ENCODE data around the gene RPS27A. TPM values are rescaled to one million over a fixed set of nuclear protein-coding genes. Genes with fewer than 3 reads are reported as not detected.
"Not testable (repeated sequence)": the region's sequence is repeated elsewhere in the genome, so short reads cannot be mapped to it uniquely, and the experiment has no call there.

RPS27A gene
- total RNA-seq, 1 experiment from 2014 or later: 1,330 TPM

DNA sequence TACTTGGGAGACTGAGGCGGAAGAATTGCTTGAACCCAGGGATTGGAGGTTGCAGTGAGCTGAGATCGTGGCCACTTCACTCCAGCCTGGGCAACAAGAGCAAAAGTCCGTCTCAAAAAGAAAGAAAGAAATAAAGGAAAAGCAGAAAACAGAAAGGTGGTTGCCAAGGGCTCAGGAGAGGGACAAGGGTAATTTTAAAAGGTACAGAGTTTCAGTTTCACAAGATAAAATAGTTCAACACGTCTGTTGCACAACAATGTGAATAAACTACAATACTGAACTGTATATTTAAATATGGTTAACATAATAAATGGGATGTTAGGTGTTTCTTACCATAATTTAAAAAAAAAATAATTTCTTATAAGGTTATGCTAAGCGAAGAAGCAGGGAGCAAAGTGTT lies 12.9 kb downstream of the RPS27A start:
- Histone ChIP-seq H3K9ac (ENCODE audit: low read length) (no peak overlapping the region), H3K79me2 (ENCODE audit: low read length) (no peaks in the 10 kb centered on the region), H3K4me2 (ENCODE audit: low read length) (no peak overlapping the region), H3K36me3 (ENCODE audit: low read depth, low read length) (peaks cover 43% of the 10 kb centered on the region; the same call in 1 of the 2 replicates), H3K4me3 (ENCODE audit: low read length) (no peak overlapping the region), H3K4me1 (ENCODE audit: insufficient read depth, low read length) (no peaks in the 10 kb centered on the region), H3K27ac (ENCODE audit: low read length) (no peak overlapping the region), H3K9me2 (replicated peaks; ENCODE audit: low read length) (no peaks in the 10 kb centered on the region), H2AFZ (ENCODE audit: low read length) (no peak overlapping the region), H3F3A (ENCODE audit: low read length, unreplicated experiment) (no peaks in the 10 kb centered on the region), H3K9me3 (ENCODE audit: low read length) (no peaks in the 10 kb centered on the region), H4K20me1 (ENCODE audit: low read length) (no peaks in the 10 kb centered on the region), H3K27me3 (ENCODE audit: low read length) (no peaks in the 10 kb centered on the region)
- TF ChIP-seq EZH2phosphoT487 (IDR thresholded peaks at IDR 0.05; ENCODE audit: borderline replicate concordance, low read length): no peak
- no peak for TF ChIP-seq EZH2 (IDR thresholded peaks at IDR 0.05; ENCODE audit: low read length, unreplicated experiment)
- TF ChIP-seq, protein P1, sequence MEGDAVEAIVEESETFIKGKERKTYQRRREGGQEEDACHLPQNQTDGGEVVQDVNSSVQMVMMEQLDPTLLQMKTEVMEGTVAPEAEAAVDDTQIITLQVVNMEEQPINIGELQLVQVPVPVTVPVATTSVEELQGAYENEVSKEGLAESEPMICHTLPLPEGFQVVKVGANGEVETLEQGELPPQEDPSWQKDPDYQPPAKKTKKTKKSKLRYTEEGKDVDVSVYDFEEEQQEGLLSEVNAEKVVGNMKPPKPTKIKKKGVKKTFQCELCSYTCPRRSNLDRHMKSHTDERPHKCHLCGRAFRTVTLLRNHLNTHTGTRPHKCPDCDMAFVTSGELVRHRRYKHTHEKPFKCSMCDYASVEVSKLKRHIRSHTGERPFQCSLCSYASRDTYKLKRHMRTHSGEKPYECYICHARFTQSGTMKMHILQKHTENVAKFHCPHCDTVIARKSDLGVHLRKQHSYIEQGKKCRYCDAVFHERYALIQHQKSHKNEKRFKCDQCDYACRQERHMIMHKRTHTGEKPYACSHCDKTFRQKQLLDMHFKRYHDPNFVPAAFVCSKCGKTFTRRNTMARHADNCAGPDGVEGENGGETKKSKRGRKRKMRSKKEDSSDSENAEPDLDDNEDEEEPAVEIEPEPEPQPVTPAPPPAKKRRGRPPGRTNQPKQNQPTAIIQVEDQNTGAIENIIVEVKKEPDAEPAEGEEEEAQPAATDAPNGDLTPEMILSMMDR (conservative IDR thresholded peaks at IDR 0.05; ENCODE audit: low read depth, low read length): no peak
- ChIA-PET POLR2A (ENCODE audit: unreplicated experiment) (no interaction called here), CTCF (no interaction called here)
- no TSS peak for BruUV-seq (replicated peaks)
- intact Hi-C loops (cut with micrococcal nuclease): no loop called here
- no peak for ATAC-seq
- no peak for DNase-seq

DNA sequence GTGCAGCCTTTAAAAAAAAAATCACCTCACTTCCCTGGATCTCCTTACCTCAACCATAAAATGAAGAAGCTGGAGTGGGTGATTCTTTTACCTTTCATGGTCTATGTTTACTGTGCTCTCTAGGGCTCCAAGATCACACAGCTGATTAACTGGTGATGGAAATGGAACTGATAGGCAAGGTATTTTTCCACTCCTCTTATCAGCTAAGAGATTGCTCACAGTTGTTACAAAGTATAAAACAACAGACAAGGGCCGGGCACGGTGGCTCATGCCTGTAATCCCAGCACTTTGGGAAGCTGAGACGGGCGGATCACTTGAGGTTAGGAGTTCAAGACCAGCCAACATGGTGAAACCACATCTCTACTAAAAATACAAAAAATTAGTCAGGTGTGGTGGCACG lies 14.5 kb downstream of the RPS27A start:
- Histone ChIP-seq H3K27ac (ENCODE audit: low read length) (no peak overlapping the region), H3K9ac (ENCODE audit: low read length) (no peak overlapping the region), H3K36me3 (ENCODE audit: low read depth, low read length) (peaks cover 48% of the 10 kb centered on the region; the same call in 1 of the 2 replicates), H3K79me2 (ENCODE audit: low read length) (no peaks in the 10 kb centered on the region), H4K20me1 (ENCODE audit: low read length) (no peaks in the 10 kb centered on the region), H3K9me3 (ENCODE audit: low read length) (no peaks in the 10 kb centered on the region), H3K9me2 (replicated peaks; ENCODE audit: low read length) (no peaks in the 10 kb centered on the region), H2AFZ (ENCODE audit: low read length) (no peak overlapping the region), H3K4me2 (ENCODE audit: low read length) (no peak overlapping the region), H3K4me1 (ENCODE audit: insufficient read depth, low read length) (no peaks in the 10 kb centered on the region), H3K27me3 (ENCODE audit: low read length) (no peaks in the 10 kb centered on the region), H3K4me3 (ENCODE audit: low read length) (no peak overlapping the region), H3F3A (ENCODE audit: low read length, unreplicated experiment) (no peaks in the 10 kb centered on the region)
- no peak for TF ChIP-seq EZH2 (IDR thresholded peaks at IDR 0.05; ENCODE audit: low read length, unreplicated experiment)
- TF ChIP-seq EZH2phosphoT487 (IDR thresholded peaks at IDR 0.05; ENCODE audit: borderline replicate concordance, low read length): no peak
- TF ChIP-seq, protein P1 (conservative IDR thresholded peaks at IDR 0.05; ENCODE audit: low read depth, low read length): no peak
- BruUV-seq (replicated peaks): no TSS peak
- no peak for DNase-seq
- ATAC-seq: no peak
- ChIA-PET CTCF (no interaction called here), POLR2A (ENCODE audit: unreplicated experiment) (no interaction called here)
- intact Hi-C loops (cut with micrococcal nuclease): no loop called here

DNA sequence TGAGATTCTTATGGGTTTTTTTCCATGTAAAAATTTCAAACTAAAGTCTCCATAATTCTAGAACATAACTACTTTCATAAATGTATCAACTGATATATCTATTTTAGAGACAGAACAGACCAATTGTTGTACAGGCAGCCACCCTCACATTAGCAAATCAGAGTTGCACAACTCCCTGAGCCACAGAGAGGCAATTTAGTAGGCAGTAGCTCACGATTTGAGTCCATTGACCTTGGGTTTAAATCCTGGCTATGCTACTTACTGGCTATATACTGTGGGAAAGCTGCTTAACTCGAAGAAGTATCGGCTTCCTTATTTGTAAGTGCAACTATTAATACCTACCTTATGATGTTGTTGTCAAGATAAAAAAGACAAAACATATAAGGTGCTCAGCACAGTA lies 20.3 kb downstream of the RPS27A start:
- intact Hi-C loops (cut with micrococcal nuclease): no loop called here
- ChIA-PET POLR2A (ENCODE audit: unreplicated experiment) (no interaction called here), CTCF (no interaction called here)
- H4K20me1 ChIP-seq (ENCODE audit: low read length): no peaks in the 10 kb centered on the region
- no peak overlapping the region for H3K4me3 ChIP-seq (ENCODE audit: low read length)
- DNase-seq (no peak), ATAC-seq (no peak)
- H3K4me1 ChIP-seq (ENCODE audit: insufficient read depth, low read length): no peaks in the 10 kb centered on the region
- no peak overlapping the region for H3K9ac ChIP-seq (ENCODE audit: low read length)
- no TSS peak for BruUV-seq (replicated peaks)
- TF ChIP-seq, protein P1 (conservative IDR thresholded peaks at IDR 0.05; ENCODE audit: low read depth, low read length): no peak
- TF ChIP-seq EZH2 (IDR thresholded peaks at IDR 0.05; ENCODE audit: low read length, unreplicated experiment) (no peak), EZH2phosphoT487 (IDR thresholded peaks at IDR 0.05; ENCODE audit: borderline replicate concordance, low read length) (no peak)
- H3K9me2 ChIP-seq (replicated peaks; ENCODE audit: low read length): no peaks in the 10 kb centered on the region
- H3K27ac ChIP-seq (ENCODE audit: low read length): no peak overlapping the region
- peaks cover 44% of the 10 kb centered on the region for H3K36me3 ChIP-seq (ENCODE audit: low read depth, low read length)
- H3K4me2 ChIP-seq (ENCODE audit: low read length): no peak overlapping the region
- H3K9me3 ChIP-seq (ENCODE audit: low read length): no peaks in the 10 kb centered on the region
- no peaks in the 10 kb centered on the region for H3K27me3 ChIP-seq (ENCODE audit: low read length)
- H2AFZ ChIP-seq (ENCODE audit: low read length): no peak overlapping the region
- H3F3A ChIP-seq (ENCODE audit: low read length, unreplicated experiment): no peaks in the 10 kb centered on the region
- no peaks in the 10 kb centered on the region for H3K79me2 ChIP-seq (ENCODE audit: low read length)

DNA sequence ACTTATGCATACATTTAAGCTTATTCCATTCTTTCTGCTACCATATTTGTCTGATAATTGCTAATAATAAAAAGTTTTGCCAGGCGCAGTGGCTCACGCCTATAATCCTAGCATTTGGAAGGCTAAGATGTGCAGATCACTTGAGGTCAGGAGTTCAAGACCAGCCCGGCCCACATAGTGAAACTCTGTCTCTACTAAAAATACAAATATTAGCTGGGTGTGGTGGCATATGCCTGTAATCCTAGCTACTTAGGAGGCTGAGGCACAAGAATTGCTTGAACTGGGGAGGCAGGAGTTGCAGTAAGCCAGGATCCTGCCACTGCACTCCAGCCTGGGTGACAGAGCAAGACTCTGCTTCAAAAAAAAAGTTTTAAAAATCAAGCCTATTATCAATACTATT lies 27.1 kb downstream of the RPS27A start:
- H3K9me3 ChIP-seq (ENCODE audit: low read length); H3K4me1 ChIP-seq (ENCODE audit: insufficient read depth, low read length); BruUV-seq (replicated peaks); intact Hi-C loops (cut with micrococcal nuclease); H3K4me3 ChIP-seq (ENCODE audit: low read length); H3F3A ChIP-seq (ENCODE audit: low read length, unreplicated experiment); H4K20me1 ChIP-seq (ENCODE audit: low read length); CTCF ChIA-PET; H3K27me3 ChIP-seq (ENCODE audit: low read length); ATAC-seq; H3K9ac ChIP-seq (ENCODE audit: low read length); H2AFZ ChIP-seq (ENCODE audit: low read length); DNase-seq; H3K4me2 ChIP-seq (ENCODE audit: low read length); POLR2A ChIA-PET (ENCODE audit: unreplicated experiment); H3K79me2 ChIP-seq (ENCODE audit: low read length); H3K9me2 ChIP-seq (replicated peaks; ENCODE audit: low read length); H3K27ac ChIP-seq (ENCODE audit: low read length): not testable (repeated sequence)
- H3K36me3 ChIP-seq (ENCODE audit: low read depth, low read length): peaks cover 22% of the 10 kb centered on the region; the same call in 1 of the 2 replicates
